Breast epithelium (tissue), 4 donors: ENCODE measurements around the gene AOPEP. TPM values are rescaled to one million over a fixed set of nuclear protein-coding genes. Genes with fewer than 3 reads are reported as not detected.

ENCODE experiments used
- DNase-seq, 2 donors: peaks; one replicate each; pipeline ENCODE4 v3.0.0-alpha.2; 2019; ENCODE audit warnings: low spot score in 2 of 2
- H3K27ac ChIP-seq, 2 donors: fragments of 200-600 bp; sonication (generic) in 1 of 2; one replicate each; pipeline ENCODE4 v1.5.1; 2016 to 2019; ENCODE audit warnings: mild to moderate bottlenecking in 1 of 2
- H3K27me3 ChIP-seq, 2 donors: fragments of 200-600 bp; sonication (generic) in 1 of 2; one replicate each; pipeline versions ENCODE4 v1.5.1 to v1.6.0; 2017 to 2019; ENCODE audit warnings: control low read depth in 1 of 2, mild to moderate bottlenecking in 1 of 2
- H3K36me3 ChIP-seq: fragments of 200-600 bp; one replicate; pipeline ENCODE4 v1.5.1; 2019
- H3K4me1 ChIP-seq, 2 donors: fragments of 200-600 bp; sonication (generic); one replicate each; pipeline ENCODE4 v1.5.1; 2016 to 2019; ENCODE audit warnings: control low read depth in 1 of 2
- H3K4me3 ChIP-seq, 3 donors: fragments of 200-600 bp; sonication (generic); 1 replicate in 2 of 3; 2 replicates in 1 of 3; pipeline ENCODE4 v1.5.1; 2016 to 2019; ENCODE audit warnings: mild to moderate bottlenecking in 3 of 3, moderate library complexity in 2 of 3
- H3K9me3 ChIP-seq, 2 donors: fragments of 200-600 bp; sonication (generic) in 1 of 2; one replicate each; pipeline ENCODE4 v1.5.1; 2016 to 2019; ENCODE audit warnings: control low read depth in 1 of 2
- POLR2A ChIP-seq: fragments of 450-650 bp; IDR thresholded peaks from one replicate; pipeline ENCODE4 v1.6.1; 2016; ENCODE audit warnings: antibody characterized with exemption, mild to moderate bottlenecking, moderate library complexity
- POLR2AphosphoS5 ChIP-seq, 3 donors: sonication (generic); formaldehyde crosslinking; IDR thresholded peaks; one replicate each; pipeline ENCODE4 v1.6.1; 2017; ENCODE audit warnings: antibody characterized with exemption in 3 of 3
- intact Hi-C: fragments of 100-400 bp; cut with DNase I; formaldehyde crosslinking; loops from one replicate; pipeline ENCODE4 v1.15.1; 2023; ENCODE audit warnings: low total_unique reads
- total RNA-seq, 3 donors: library from RNA; depleted of rRNA; stranded (reverse); fragments of >200 nt; gene quantifications; one replicate each; pipeline ENCODE4 v1.1.0, GENCODE V29; 2016
- TF ChIP-seq, protein P1 (sequence below), 3 donors: fragments of 450-650 bp; IDR thresholded peaks; one replicate each; pipeline ENCODE4 v1.5.1; 2016 to 2017; ENCODE audit warnings: antibody characterized with exemption in 3 of 3, mild to moderate bottlenecking in 3 of 3, moderate library complexity in 3 of 3

Gene AOPEP
- total RNA-seq, 3 donors from 2014 or later: 15.5 to 94.1 (median 87.5) TPM

DNA sequence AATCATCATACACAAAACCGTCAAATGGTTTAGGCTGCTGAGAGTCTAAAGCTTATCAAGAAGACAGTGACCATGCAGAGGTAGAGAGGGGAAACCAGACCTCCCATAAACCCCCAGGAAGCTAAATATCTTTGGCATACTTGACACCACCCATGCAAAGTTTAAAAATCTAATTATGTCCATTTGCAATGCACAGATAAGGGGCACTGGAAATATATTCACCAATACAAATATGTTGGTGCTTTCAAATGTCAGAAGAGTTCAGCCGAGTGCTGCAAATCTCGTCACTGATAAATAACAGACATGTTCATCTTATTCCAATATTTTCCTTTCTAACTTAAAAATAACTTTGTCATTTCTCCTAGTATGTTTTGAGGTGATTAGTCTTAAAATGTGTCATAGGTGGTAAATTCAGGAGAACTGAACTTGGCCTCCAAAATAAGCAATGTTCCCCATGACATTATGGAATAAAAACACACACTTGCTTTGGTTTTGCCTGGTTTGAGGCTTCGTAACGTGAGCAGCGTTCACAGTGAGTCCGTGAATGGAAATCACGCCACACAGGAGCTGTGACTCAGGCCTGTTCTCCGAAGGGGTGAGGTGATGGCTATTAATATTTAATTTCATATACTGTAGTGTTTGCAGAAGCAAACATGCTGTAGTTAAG lies 182.2 kb downstream of the AOPEP start:
- no peak for DNase-seq
- Histone ChIP-seq H3K27me3 (no peaks in the 10 kb centered on the region), H3K4me3 (no peak overlapping the region), H3K9me3 (no peaks in the 10 kb centered on the region), H3K27ac (no peak overlapping the region), H3K36me3 (no peaks in the 10 kb centered on the region), H3K4me1 (no peaks in the 10 kb centered on the region)
- intact Hi-C loops: no loop called here
- TF ChIP-seq, protein P1, sequence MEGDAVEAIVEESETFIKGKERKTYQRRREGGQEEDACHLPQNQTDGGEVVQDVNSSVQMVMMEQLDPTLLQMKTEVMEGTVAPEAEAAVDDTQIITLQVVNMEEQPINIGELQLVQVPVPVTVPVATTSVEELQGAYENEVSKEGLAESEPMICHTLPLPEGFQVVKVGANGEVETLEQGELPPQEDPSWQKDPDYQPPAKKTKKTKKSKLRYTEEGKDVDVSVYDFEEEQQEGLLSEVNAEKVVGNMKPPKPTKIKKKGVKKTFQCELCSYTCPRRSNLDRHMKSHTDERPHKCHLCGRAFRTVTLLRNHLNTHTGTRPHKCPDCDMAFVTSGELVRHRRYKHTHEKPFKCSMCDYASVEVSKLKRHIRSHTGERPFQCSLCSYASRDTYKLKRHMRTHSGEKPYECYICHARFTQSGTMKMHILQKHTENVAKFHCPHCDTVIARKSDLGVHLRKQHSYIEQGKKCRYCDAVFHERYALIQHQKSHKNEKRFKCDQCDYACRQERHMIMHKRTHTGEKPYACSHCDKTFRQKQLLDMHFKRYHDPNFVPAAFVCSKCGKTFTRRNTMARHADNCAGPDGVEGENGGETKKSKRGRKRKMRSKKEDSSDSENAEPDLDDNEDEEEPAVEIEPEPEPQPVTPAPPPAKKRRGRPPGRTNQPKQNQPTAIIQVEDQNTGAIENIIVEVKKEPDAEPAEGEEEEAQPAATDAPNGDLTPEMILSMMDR (IDR thresholded peaks at IDR 0.05): no peak
- TF ChIP-seq POLR2AphosphoS5 (IDR thresholded peaks at IDR 0.05) (no peak), POLR2A (no peak)

DNA sequence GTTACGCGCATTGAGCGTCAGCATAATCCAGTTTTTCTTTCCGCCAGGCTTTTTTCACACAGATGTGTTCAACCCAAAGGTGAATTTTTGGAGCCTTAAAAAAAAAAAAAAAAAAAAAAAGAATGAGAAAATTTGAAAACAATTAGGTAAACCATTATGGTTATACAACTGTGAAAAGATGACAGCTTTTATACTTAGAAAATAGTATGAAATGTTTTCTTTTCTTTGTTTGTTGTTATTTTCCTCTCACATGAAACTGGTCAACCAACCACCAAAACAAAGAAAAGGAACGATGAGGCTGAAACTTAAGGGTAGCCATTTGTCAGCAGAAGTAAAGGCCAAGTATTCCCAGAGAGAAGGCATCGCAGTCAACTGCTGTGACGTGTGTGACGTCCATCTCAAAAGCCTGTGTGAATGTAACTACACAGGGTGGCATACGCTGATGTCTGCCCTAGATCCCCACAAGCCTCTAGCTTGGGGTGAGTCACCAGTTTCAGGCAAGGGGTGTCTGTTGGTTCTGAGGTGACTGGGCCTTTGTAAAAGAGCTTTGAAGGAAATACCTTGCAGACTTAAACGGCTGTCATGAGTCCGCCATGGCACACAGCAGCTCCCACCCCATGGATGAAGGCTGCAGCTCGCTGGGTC lies 182.9 kb downstream of the AOPEP start:
- Histone ChIP-seq H3K4me3 (no peak overlapping the region), H3K4me1 (no peaks in the 10 kb centered on the region), H3K9me3 (no peaks in the 10 kb centered on the region), H3K27me3 (no peaks in the 10 kb centered on the region), H3K36me3 (no peaks in the 10 kb centered on the region), H3K27ac (no peak overlapping the region)
- no peak for DNase-seq
- intact Hi-C loops: no loop called here
- TF ChIP-seq POLR2A (no peak), POLR2AphosphoS5 (IDR thresholded peaks at IDR 0.05) (no peak)
- TF ChIP-seq, protein P1 (IDR thresholded peaks at IDR 0.05): no peak

DNA sequence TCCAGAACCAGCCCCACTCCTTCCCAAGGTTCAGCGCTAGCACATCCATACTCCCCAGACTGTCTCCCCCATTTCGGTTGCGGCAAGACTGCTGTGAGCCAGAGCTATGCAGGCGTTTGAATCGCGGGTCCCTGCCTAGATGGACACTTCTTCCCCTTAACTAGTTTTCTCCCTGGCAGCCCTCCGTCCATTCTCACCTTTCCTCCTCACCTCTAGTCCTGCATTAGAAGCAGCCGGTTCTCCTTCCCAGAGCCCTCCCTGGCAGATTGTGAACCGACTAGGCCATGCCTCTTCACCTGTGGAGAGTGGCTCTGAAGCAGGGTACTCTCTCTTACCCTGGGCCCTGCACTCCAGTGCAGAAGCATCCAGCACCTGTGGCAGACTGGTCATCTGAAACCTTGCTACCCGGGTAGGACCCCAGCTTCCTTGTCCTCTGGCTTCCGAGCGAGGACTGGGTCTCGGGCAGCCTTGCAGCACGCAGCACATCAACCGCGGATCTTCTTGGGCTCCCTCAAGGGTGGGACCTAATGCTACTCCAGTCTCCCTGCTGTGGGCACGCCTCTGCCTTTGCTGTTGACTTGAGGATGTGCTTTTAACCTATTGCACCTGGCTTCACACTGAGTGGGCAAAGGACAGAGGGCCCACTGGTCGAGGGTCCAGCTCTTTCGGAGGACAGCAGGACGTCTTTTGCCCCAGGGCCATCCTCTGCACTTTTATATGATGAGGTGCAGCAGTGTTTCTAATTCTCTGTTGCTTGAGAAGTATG lies 183.6 kb downstream of the AOPEP start:
- H3K4me3 ChIP-seq: no peak overlapping the region
- no peaks in the 10 kb centered on the region for H3K4me1 ChIP-seq
- no peaks in the 10 kb centered on the region for H3K36me3 ChIP-seq
- H3K27ac ChIP-seq: no peak overlapping the region
- TF ChIP-seq, protein P1 (IDR thresholded peaks at IDR 0.05): no peak
- TF ChIP-seq POLR2AphosphoS5 (IDR thresholded peaks at IDR 0.05) (no peak), POLR2A (no peak)
- H3K27me3 ChIP-seq: no peaks in the 10 kb centered on the region
- no peak for DNase-seq
- H3K9me3 ChIP-seq: no peaks in the 10 kb centered on the region
- intact Hi-C loops: no loop called here

DNA sequence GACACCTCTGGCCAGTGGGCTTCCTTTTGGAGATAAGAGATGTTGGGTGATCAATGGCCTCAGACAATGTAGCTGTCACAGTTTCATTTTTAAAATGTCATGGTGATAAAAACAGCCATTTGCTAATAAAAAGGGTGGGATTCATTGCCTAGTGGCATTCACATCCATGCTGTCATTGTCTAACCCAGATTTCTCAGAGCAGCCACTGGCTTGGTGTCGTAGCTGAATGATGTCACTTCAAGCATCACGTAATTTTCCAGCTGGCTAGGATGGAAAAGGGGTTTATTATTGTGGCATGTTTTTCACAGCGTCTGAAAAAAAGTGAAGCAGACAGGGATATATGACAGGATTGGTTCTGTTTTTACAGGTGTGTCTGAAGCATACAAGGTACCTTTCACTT lies 184.7 kb downstream of the AOPEP start:
- intact Hi-C loops: no loop called here
- Histone ChIP-seq H3K4me1 (no peaks in the 10 kb centered on the region), H3K36me3 (no peaks in the 10 kb centered on the region), H3K27me3 (no peaks in the 10 kb centered on the region), H3K9me3 (no peaks in the 10 kb centered on the region), H3K4me3 (no peak overlapping the region), H3K27ac (no peak overlapping the region)
- TF ChIP-seq POLR2A (no peak), POLR2AphosphoS5 (IDR thresholded peaks at IDR 0.05) (no peak)
- TF ChIP-seq, protein P1 (IDR thresholded peaks at IDR 0.05): no peak
- no peak for DNase-seq
